ENCODE data around the gene MOCS1.

Gene MOCS1

DNA sequence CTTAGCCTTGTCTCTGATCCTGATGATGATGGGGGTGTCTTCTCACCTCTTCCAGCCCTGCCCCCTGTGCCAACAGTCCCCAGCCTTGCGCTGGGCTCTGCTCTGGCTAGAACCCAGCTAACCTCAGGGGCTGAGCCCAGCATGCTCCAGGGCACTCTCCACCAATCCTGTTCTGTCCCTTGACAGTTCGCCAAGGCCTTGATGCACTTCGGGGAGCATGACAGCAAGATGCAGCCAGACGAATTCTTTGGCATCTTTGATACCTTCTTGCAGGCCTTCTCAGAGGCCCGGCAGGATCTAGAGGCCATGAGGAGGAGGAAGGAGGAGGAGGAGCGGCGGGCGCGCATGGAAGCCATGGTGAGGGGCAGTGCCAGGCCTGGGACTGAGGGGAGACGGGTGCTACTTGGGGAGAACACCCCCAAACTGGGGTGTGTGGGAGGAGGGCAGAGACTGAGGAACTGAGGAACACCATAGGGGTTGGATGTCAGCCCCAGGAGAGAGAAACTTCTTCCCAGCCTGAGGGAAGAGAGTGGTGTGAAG, 33.1 kb downstream of the MOCS1 start:
- Histone ChIP-seq H3K4me3 (ENCODE audit: low read length) (no peak overlapping the region), H3K9me3 (ENCODE audit: insufficient read depth, low read length) (no peaks in the 10 kb centered on the region), H3K27ac (ENCODE audit: low read length) (no peak overlapping the region), H4K20me1 (ENCODE audit: insufficient read depth, low read length) (no peaks in the 10 kb centered on the region), H2AFZ (ENCODE audit: low read depth, low read length) (no peak overlapping the region), H3K4me1 (ENCODE audit: low read length) (peaks cover 6% of the 10 kb centered on the region), H3K79me2 (ENCODE audit: low read length) (no peaks in the 10 kb centered on the region), H3K27me3 (ENCODE audit: low read depth, low read length) (peaks cover 28% of the 10 kb centered on the region), H3K36me3 (replicated peaks; ENCODE audit: low read depth, low read length) (no peaks in the 10 kb centered on the region), H3K4me2 (ENCODE audit: low read length) (no peak overlapping the region), H3K9ac (ENCODE audit: low read length) (no peak overlapping the region)
- no peak for TF ChIP-seq EZH2phosphoT487 (IDR thresholded peaks at IDR 0.05; ENCODE audit: low read depth)
- TF ChIP-seq, protein P1, sequence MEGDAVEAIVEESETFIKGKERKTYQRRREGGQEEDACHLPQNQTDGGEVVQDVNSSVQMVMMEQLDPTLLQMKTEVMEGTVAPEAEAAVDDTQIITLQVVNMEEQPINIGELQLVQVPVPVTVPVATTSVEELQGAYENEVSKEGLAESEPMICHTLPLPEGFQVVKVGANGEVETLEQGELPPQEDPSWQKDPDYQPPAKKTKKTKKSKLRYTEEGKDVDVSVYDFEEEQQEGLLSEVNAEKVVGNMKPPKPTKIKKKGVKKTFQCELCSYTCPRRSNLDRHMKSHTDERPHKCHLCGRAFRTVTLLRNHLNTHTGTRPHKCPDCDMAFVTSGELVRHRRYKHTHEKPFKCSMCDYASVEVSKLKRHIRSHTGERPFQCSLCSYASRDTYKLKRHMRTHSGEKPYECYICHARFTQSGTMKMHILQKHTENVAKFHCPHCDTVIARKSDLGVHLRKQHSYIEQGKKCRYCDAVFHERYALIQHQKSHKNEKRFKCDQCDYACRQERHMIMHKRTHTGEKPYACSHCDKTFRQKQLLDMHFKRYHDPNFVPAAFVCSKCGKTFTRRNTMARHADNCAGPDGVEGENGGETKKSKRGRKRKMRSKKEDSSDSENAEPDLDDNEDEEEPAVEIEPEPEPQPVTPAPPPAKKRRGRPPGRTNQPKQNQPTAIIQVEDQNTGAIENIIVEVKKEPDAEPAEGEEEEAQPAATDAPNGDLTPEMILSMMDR (IDR thresholded peaks at IDR 0.05; ENCODE audit: low read depth, low read length): no peak

DNA sequence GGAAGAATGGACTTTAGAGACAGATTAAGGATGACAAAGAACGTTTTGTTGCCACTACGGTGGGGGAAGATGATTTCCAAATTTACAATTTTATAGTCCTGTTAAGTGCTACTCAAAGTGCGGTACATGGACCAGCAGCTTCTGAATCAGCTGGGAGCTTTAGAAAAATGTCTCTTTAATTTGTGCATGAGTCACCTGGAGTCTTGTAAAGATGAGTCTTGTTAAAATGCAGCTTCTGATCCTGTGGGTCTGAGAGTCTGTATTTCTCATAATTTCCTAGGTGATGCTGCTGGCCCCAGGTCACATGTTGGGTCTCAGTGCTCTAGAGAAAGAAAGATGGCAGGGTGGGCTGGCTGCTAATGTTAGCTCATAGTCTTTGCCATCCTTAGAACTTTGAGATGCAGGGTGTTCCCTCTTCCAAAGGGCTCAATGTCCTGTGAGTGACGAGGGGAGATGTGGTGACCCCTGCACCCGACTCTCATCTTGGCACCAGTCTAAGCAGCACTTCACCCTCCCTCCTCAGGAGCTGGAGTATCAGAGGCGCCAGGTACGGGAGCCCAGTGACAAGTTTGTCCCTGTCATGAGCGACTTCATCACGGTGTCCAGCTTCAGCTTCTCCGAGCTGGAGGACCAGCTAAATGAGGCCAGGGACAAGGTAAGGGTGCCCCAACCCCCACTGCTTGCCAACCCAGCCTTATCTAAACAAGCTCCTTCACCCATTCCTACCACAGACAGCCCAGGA, 34.5 kb downstream of the MOCS1 start:
- TF ChIP-seq, protein P1 (IDR thresholded peaks at IDR 0.05; ENCODE audit: low read depth, low read length): no peak
- no peak for TF ChIP-seq EZH2phosphoT487 (IDR thresholded peaks at IDR 0.05; ENCODE audit: low read depth)
- no peak overlapping the region for H3K4me2 ChIP-seq (ENCODE audit: low read length)
- no peaks in the 10 kb centered on the region for H4K20me1 ChIP-seq (ENCODE audit: insufficient read depth, low read length)
- H3K36me3 ChIP-seq (replicated peaks; ENCODE audit: low read depth, low read length): no peaks in the 10 kb centered on the region
- no peak overlapping the region for H3K9ac ChIP-seq (ENCODE audit: low read length)
- no peaks in the 10 kb centered on the region for H3K9me3 ChIP-seq (ENCODE audit: insufficient read depth, low read length)
- H2AFZ ChIP-seq (ENCODE audit: low read depth, low read length): no peak overlapping the region
- no peak overlapping the region for H3K27ac ChIP-seq (ENCODE audit: low read length)
- no peaks in the 10 kb centered on the region for H3K79me2 ChIP-seq (ENCODE audit: low read length)
- peaks cover 28% of the 10 kb centered on the region for H3K27me3 ChIP-seq (ENCODE audit: low read depth, low read length)
- H3K4me3 ChIP-seq (ENCODE audit: low read length): no peak overlapping the region
- H3K4me1 ChIP-seq (ENCODE audit: low read length): peaks cover 7% of the 10 kb centered on the region

GRCh38 chr6:39898625-39899024, 35.6 kb downstream of the MOCS1 start:
- Histone ChIP-seq H4K20me1 (ENCODE audit: insufficient read depth, low read length) (no peaks in the 10 kb centered on the region), H3K27me3 (ENCODE audit: low read depth, low read length) (peaks cover 30% of the 10 kb centered on the region), H3K4me3 (ENCODE audit: low read length) (no peak overlapping the region), H3K27ac (ENCODE audit: low read length) (no peak overlapping the region), H3K36me3 (replicated peaks; ENCODE audit: low read depth, low read length) (no peaks in the 10 kb centered on the region), H3K4me2 (ENCODE audit: low read length) (no peak overlapping the region), H3K79me2 (ENCODE audit: low read length) (no peaks in the 10 kb centered on the region), H2AFZ (ENCODE audit: low read depth, low read length) (no peak overlapping the region), H3K9ac (ENCODE audit: low read length) (no peak overlapping the region), H3K9me3 (ENCODE audit: insufficient read depth, low read length) (no peaks in the 10 kb centered on the region), H3K4me1 (ENCODE audit: low read length) (peaks cover 9% of the 10 kb centered on the region)
- TF ChIP-seq, protein P1 (IDR thresholded peaks at IDR 0.05; ENCODE audit: low read depth, low read length): no peak
- no peak for TF ChIP-seq EZH2phosphoT487 (IDR thresholded peaks at IDR 0.05; ENCODE audit: low read depth)

- no peak overlapping the region for H3K9ac ChIP-seq (ENCODE audit: low read length)
- no peak overlapping the region for H3K27ac ChIP-seq (ENCODE audit: low read length)
- no peak overlapping the region for H2AFZ ChIP-seq (ENCODE audit: low read depth, low read length)
- no peaks in the 10 kb centered on the region for H3K9me3 ChIP-seq (ENCODE audit: insufficient read depth, low read length)
- H3K4me3 ChIP-seq (ENCODE audit: low read length): no peak overlapping the region
- TF ChIP-seq EZH2phosphoT487 (IDR thresholded peaks at IDR 0.05; ENCODE audit: low read depth): no peak
- TF ChIP-seq, protein P1 (IDR thresholded peaks at IDR 0.05; ENCODE audit: low read depth, low read length): no peak
- no peaks in the 10 kb centered on the region for H3K36me3 ChIP-seq (replicated peaks; ENCODE audit: low read depth, low read length)
- H3K79me2 ChIP-seq (ENCODE audit: low read length): no peaks in the 10 kb centered on the region
- peaks cover 33% of the 10 kb centered on the region for H3K27me3 ChIP-seq (ENCODE audit: low read depth, low read length)
- no peak overlapping the region for H3K4me2 ChIP-seq (ENCODE audit: low read length)
- no peaks in the 10 kb centered on the region for H4K20me1 ChIP-seq (ENCODE audit: insufficient read depth, low read length)
- peaks cover 9% of the 10 kb centered on the region for H3K4me1 ChIP-seq (ENCODE audit: low read length)
Observed at GRCh38 chr6:39897698-39898097, 36.6 kb downstream of the MOCS1 start.

Measured in OCI-LY3 (cell line).